ENCODE data around the gene NKD2. TPM values are rescaled to one million over a fixed set of nuclear protein-coding genes. Genes with fewer than 3 reads are reported as not detected.

NKD2 gene
- total RNA-seq, 1 donor from 2014 or later: 20.6 TPM

GRCh38 chr5:1001406-1002270 lies 7.0 kb upstream of the NKD2 start:
- H3K9me3 Mint-ChIP-seq: no peaks in the 10 kb centered on the region
- peaks cover 24% of the 10 kb centered on the region for H3K4me1 Mint-ChIP-seq
- H3K4me3 Mint-ChIP-seq: peak overlapping the region; percentile 25
- no peak for DNase-seq (ENCODE audit: low read depth, low spot score)
- no peak overlapping the region for H3K27ac Mint-ChIP-seq (ENCODE audit: unreplicated experiment)
- peaks cover 7% of the 10 kb centered on the region for H3K27me3 Mint-ChIP-seq (ENCODE audit: low read depth)
- H3K36me3 Mint-ChIP-seq (ENCODE audit: low read depth): no peaks in the 10 kb centered on the region
- TF ChIP-seq CTCF (conservative IDR thresholded peaks at IDR 0.05): no peak

GRCh38 chr5:1002271-1002546 lies 6.4 kb upstream of the NKD2 start:
- no peak for TF ChIP-seq CTCF (conservative IDR thresholded peaks at IDR 0.05)
- H3K4me1 Mint-ChIP-seq: peaks cover 19% of the 10 kb centered on the region
- H3K27ac Mint-ChIP-seq (ENCODE audit: unreplicated experiment): no peak overlapping the region
- no peaks in the 10 kb centered on the region for H3K9me3 Mint-ChIP-seq
- peak overlapping the region; percentile 25 for H3K4me3 Mint-ChIP-seq
- no peaks in the 10 kb centered on the region for H3K36me3 Mint-ChIP-seq (ENCODE audit: low read depth)
- no peak for DNase-seq (ENCODE audit: low read depth, low spot score)
- peaks cover 13% of the 10 kb centered on the region for H3K27me3 Mint-ChIP-seq (ENCODE audit: low read depth)

GRCh38 chr5:1002836-1003235 lies 5.8 kb upstream of the NKD2 start:
- no peaks in the 10 kb centered on the region for H3K9me3 Mint-ChIP-seq
- H3K27me3 Mint-ChIP-seq (ENCODE audit: low read depth): peaks cover 19% of the 10 kb centered on the region
- no peak for DNase-seq (ENCODE audit: low read depth, low spot score)
- H3K4me3 Mint-ChIP-seq: no peak overlapping the region
- no peak for TF ChIP-seq CTCF (conservative IDR thresholded peaks at IDR 0.05)
- H3K36me3 Mint-ChIP-seq (ENCODE audit: low read depth): no peaks in the 10 kb centered on the region
- peaks cover 21% of the 10 kb centered on the region for H3K4me1 Mint-ChIP-seq
- no peak overlapping the region for H3K27ac Mint-ChIP-seq (ENCODE audit: unreplicated experiment)

GRCh38 chr5:1003296-1003937 lies 5.2 kb upstream of the NKD2 start:
- no peak for TF ChIP-seq CTCF (conservative IDR thresholded peaks at IDR 0.05)
- Mint-ChIP-seq H3K27me3 (ENCODE audit: low read depth) (peaks cover 23% of the 10 kb centered on the region), H3K4me3 (peak overlapping the region; percentile 84), H3K9me3 (no peaks in the 10 kb centered on the region), H3K27ac (ENCODE audit: unreplicated experiment) (no peak overlapping the region), H3K4me1 (peaks cover 23% of the 10 kb centered on the region), H3K36me3 (ENCODE audit: low read depth) (no peaks in the 10 kb centered on the region)
- DNase-seq (ENCODE audit: low read depth, low spot score): no peak

- Mint-ChIP-seq H3K4me3 (peak overlapping the region; percentile 84), H3K27ac (ENCODE audit: unreplicated experiment) (peak overlapping the region; percentile 92), H3K4me1 (peaks cover 23% of the 10 kb centered on the region), H3K9me3 (no peaks in the 10 kb centered on the region), H3K36me3 (ENCODE audit: low read depth) (no peaks in the 10 kb centered on the region), H3K27me3 (ENCODE audit: low read depth) (peaks cover 24% of the 10 kb centered on the region)
- TF ChIP-seq CTCF (conservative IDR thresholded peaks at IDR 0.05): peak; percentile 56
- peak; percentile 66 for DNase-seq (ENCODE audit: low read depth, low spot score)
Observed at GRCh38 chr5:1004461-1005248, 3.9 kb upstream of the NKD2 start.
